ENCODE data around the gene ARID2. TPM values are rescaled to one million over a fixed set of nuclear protein-coding genes. Genes with fewer than 3 reads are reported as not detected.

Gene ARID2
- total and polyA plus RNA-seq, 5 donors from 2014 or later = 9.2 to 73.4 (median 13.2) TPM

- no peak overlapping the region for H3K4me3 ChIP-seq (ENCODE audit: low read depth, low read length)
- no peaks in the 10 kb centered on the region for H3K4me1 ChIP-seq (ENCODE audit: control insufficient read depth, insufficient read depth, low read length, poor library complexity, severe bottlenecking)
- Mint-ChIP-seq H3K27me3 (no peaks in the 10 kb centered on the region), H3K4me3 (no peak overlapping the region), H3K27ac (no peak overlapping the region), H3K36me3 (peaks cover 8% of the 10 kb centered on the region), H3K9me3 (peaks cover 0 to 2% (median 0%) of the 10 kb centered on the region in 7 donors), H3K4me1 (peaks cover 0 to 7% (median 5%) of the 10 kb centered on the region in 4 donors)
- H3K36me3 ChIP-seq (ENCODE audit: control insufficient read depth, insufficient read depth, low read length) = peaks cover 6% of the 10 kb centered on the region
- no peak for ATAC-seq (ENCODE audit: low read depth in 2 of 2)
- no peak for DNase-seq
- H3K9me3 ChIP-seq (ENCODE audit: control insufficient read depth in 2 of 2, low read length in 2 of 2) = no peaks in the 10 kb centered on the region
- no peak overlapping the region for H3K27ac ChIP-seq (ENCODE audit: insufficient read depth, low read length, poor library complexity, severe bottlenecking)
- no peaks in the 10 kb centered on the region for H3K27me3 ChIP-seq (ENCODE audit: control insufficient read depth, insufficient read depth, low read length)
Observed at GRCh38 chr12:45913631-45914030, 184.1 kb downstream of the ARID2 start.

- H3K4me1 Mint-ChIP-seq = peaks cover 0 to 7% (median 5%) of the 10 kb centered on the region in 4 donors
- H3K4me1 ChIP-seq (ENCODE audit: control insufficient read depth, insufficient read depth, low read length, poor library complexity, severe bottlenecking) = no peaks in the 10 kb centered on the region
- no peaks in the 10 kb centered on the region for H3K9me3 ChIP-seq (ENCODE audit: control insufficient read depth in 2 of 2, low read length in 2 of 2)
- H3K4me3 ChIP-seq (ENCODE audit: low read depth, low read length) = no peak overlapping the region
- no peaks in the 10 kb centered on the region for H3K27me3 ChIP-seq (ENCODE audit: control insufficient read depth, insufficient read depth, low read length)
- H3K36me3 ChIP-seq (ENCODE audit: control insufficient read depth, insufficient read depth, low read length) = peaks cover 10% of the 10 kb centered on the region
- no peaks in the 10 kb centered on the region for H3K27me3 Mint-ChIP-seq
- no peak overlapping the region for H3K27ac ChIP-seq (ENCODE audit: insufficient read depth, low read length, poor library complexity, severe bottlenecking)
- H3K27ac Mint-ChIP-seq = no peak overlapping the region
- H3K9me3 Mint-ChIP-seq = peaks cover 0 to 2% (median 0%) of the 10 kb centered on the region in 7 donors
- H3K4me3 Mint-ChIP-seq = no peak overlapping the region
- peaks cover 6% of the 10 kb centered on the region for H3K36me3 Mint-ChIP-seq
- no peak for DNase-seq
- ATAC-seq (ENCODE audit: low read depth in 2 of 2) = no peak
Observed at GRCh38 chr12:45914090-45914489, 184.6 kb downstream of the ARID2 start.

GRCh38 chr12:45915405-45915804, 185.9 kb downstream of the ARID2 start:
- H3K27me3 Mint-ChIP-seq = no peaks in the 10 kb centered on the region
- ATAC-seq (ENCODE audit: low read depth in 2 of 2) = no peak
- no peak overlapping the region for H3K4me3 ChIP-seq (ENCODE audit: low read depth, low read length)
- H3K27me3 ChIP-seq (ENCODE audit: control insufficient read depth, insufficient read depth, low read length) = no peaks in the 10 kb centered on the region
- peaks cover 0 to 6% (median 3%) of the 10 kb centered on the region in 4 donors for H3K4me1 Mint-ChIP-seq
- H3K9me3 ChIP-seq (ENCODE audit: control insufficient read depth in 2 of 2, low read length in 2 of 2) = no peaks in the 10 kb centered on the region
- no peaks in the 10 kb centered on the region for H3K36me3 Mint-ChIP-seq
- peak overlapping the region in 2 of 3 donors; percentile 45 to 50 for H3K27ac Mint-ChIP-seq
- H3K4me1 ChIP-seq (ENCODE audit: control insufficient read depth, insufficient read depth, low read length, poor library complexity, severe bottlenecking) = no peaks in the 10 kb centered on the region
- H3K36me3 ChIP-seq (ENCODE audit: control insufficient read depth, insufficient read depth, low read length) = peaks cover 20% of the 10 kb centered on the region
- H3K27ac ChIP-seq (ENCODE audit: insufficient read depth, low read length, poor library complexity, severe bottlenecking) = no peak overlapping the region
- DNase-seq = no peak
- H3K9me3 Mint-ChIP-seq = peaks cover 0 to 2% (median 0%) of the 10 kb centered on the region in 7 donors
- no peak overlapping the region for H3K4me3 Mint-ChIP-seq

GRCh38 chr12:45918818-45919217, 189.3 kb downstream of the ARID2 start:
- H3K4me3 ChIP-seq (ENCODE audit: low read depth, low read length) = no peak overlapping the region
- Mint-ChIP-seq H3K9me3 (peaks cover 0 to 2% (median 0%) of the 10 kb centered on the region in 7 donors), H3K4me3 (no peak overlapping the region), H3K27ac (no peak overlapping the region), H3K4me1 (peaks cover 0 to 3% (median 0%) of the 10 kb centered on the region in 4 donors), H3K27me3 (no peaks in the 10 kb centered on the region), H3K36me3 (peaks cover 15% of the 10 kb centered on the region)
- H3K27ac ChIP-seq (ENCODE audit: insufficient read depth, low read length, poor library complexity, severe bottlenecking) = no peak overlapping the region
- H3K27me3 ChIP-seq (ENCODE audit: control insufficient read depth, insufficient read depth, low read length) = no peaks in the 10 kb centered on the region
- H3K4me1 ChIP-seq (ENCODE audit: control insufficient read depth, insufficient read depth, low read length, poor library complexity, severe bottlenecking) = no peaks in the 10 kb centered on the region
- DNase-seq (no peak), ATAC-seq (ENCODE audit: low read depth in 2 of 2) (no peak)
- peaks cover 46% of the 10 kb centered on the region for H3K36me3 ChIP-seq (ENCODE audit: control insufficient read depth, insufficient read depth, low read length)
- no peaks in the 10 kb centered on the region for H3K9me3 ChIP-seq (ENCODE audit: control insufficient read depth in 2 of 2, low read length in 2 of 2)

- H3K36me3 ChIP-seq (ENCODE audit: control insufficient read depth, insufficient read depth, low read length) = peaks cover 89% of the 10 kb centered on the region
- no peak overlapping the region for H3K4me3 Mint-ChIP-seq
- H3K4me1 ChIP-seq (ENCODE audit: control insufficient read depth, insufficient read depth, low read length, poor library complexity, severe bottlenecking) = no peaks in the 10 kb centered on the region
- H3K4me3 ChIP-seq (ENCODE audit: low read depth, low read length) = no peak overlapping the region
- H3K27me3 Mint-ChIP-seq = no peaks in the 10 kb centered on the region
- no peaks in the 10 kb centered on the region for H3K9me3 ChIP-seq (ENCODE audit: control insufficient read depth in 2 of 2, low read length in 2 of 2)
- ATAC-seq (ENCODE audit: low read depth in 2 of 2) = no peak
- no peak for DNase-seq
- no peaks in the 10 kb centered on the region for H3K27me3 ChIP-seq (ENCODE audit: control insufficient read depth, insufficient read depth, low read length)
- H3K9me3 Mint-ChIP-seq = no peaks in the 10 kb centered on the region
- H3K27ac ChIP-seq (ENCODE audit: insufficient read depth, low read length, poor library complexity, severe bottlenecking) = no peak overlapping the region
- H3K27ac Mint-ChIP-seq = peak overlapping the region in 1 of 3 donors; percentile 34
- H3K4me1 Mint-ChIP-seq = peaks cover 0 to 15% (median 0%) of the 10 kb centered on the region in 4 donors
- H3K36me3 Mint-ChIP-seq = peaks cover 47% of the 10 kb centered on the region
Observed at GRCh38 chr12:45928309-45928708, 198.8 kb downstream of the ARID2 start.

- no peaks in the 10 kb centered on the region for H3K9me3 Mint-ChIP-seq
- H3K4me1 Mint-ChIP-seq = peaks cover 3 to 20% (median 8%) of the 10 kb centered on the region in 4 donors
- no peak overlapping the region for H3K4me3 Mint-ChIP-seq
- Histone ChIP-seq H3K9me3 (ENCODE audit: control insufficient read depth in 2 of 2, low read length in 2 of 2) (no peaks in the 10 kb centered on the region), H3K4me1 (ENCODE audit: control insufficient read depth, insufficient read depth, low read length, poor library complexity, severe bottlenecking) (no peaks in the 10 kb centered on the region), H3K27me3 (ENCODE audit: control insufficient read depth, insufficient read depth, low read length) (no peaks in the 10 kb centered on the region), H3K4me3 (ENCODE audit: low read depth, low read length) (no peak overlapping the region), H3K27ac (ENCODE audit: insufficient read depth, low read length, poor library complexity, severe bottlenecking) (no peak overlapping the region), H3K36me3 (ENCODE audit: control insufficient read depth, insufficient read depth, low read length) (peaks cover 70% of the 10 kb centered on the region)
- peaks cover 40% of the 10 kb centered on the region for H3K36me3 Mint-ChIP-seq
- H3K27ac Mint-ChIP-seq = no peak overlapping the region
- no peaks in the 10 kb centered on the region for H3K27me3 Mint-ChIP-seq
- DNase-seq (no peak), ATAC-seq (ENCODE audit: low read depth in 2 of 2) (no peak)
Observed at GRCh38 chr12:45930369-45930768, 200.9 kb downstream of the ARID2 start.

GRCh38 chr12:45933504-45933903, 204.0 kb downstream of the ARID2 start:
- Mint-ChIP-seq H3K27me3 (no peaks in the 10 kb centered on the region), H3K9me3 (no peaks in the 10 kb centered on the region), H3K36me3 (peaks cover 26% of the 10 kb centered on the region), H3K27ac (no peak overlapping the region), H3K4me1 (peaks cover 14 to 29% (median 21%) of the 10 kb centered on the region in 4 donors), H3K4me3 (no peak overlapping the region)
- Histone ChIP-seq H3K4me1 (ENCODE audit: control insufficient read depth, insufficient read depth, low read length, poor library complexity, severe bottlenecking) (no peaks in the 10 kb centered on the region), H3K4me3 (ENCODE audit: low read depth, low read length) (no peak overlapping the region), H3K9me3 (ENCODE audit: control insufficient read depth in 2 of 2, low read length in 2 of 2) (no peaks in the 10 kb centered on the region), H3K27me3 (ENCODE audit: control insufficient read depth, insufficient read depth, low read length) (no peaks in the 10 kb centered on the region), H3K36me3 (ENCODE audit: control insufficient read depth, insufficient read depth, low read length) (peaks cover 48% of the 10 kb centered on the region), H3K27ac (ENCODE audit: insufficient read depth, low read length, poor library complexity, severe bottlenecking) (no peak overlapping the region)
- DNase-seq = no peak
- ATAC-seq (ENCODE audit: low read depth in 2 of 2) = no peak

GRCh38 chr12:45934956-45935355, 205.4 kb downstream of the ARID2 start:
- Histone ChIP-seq H3K9me3 (ENCODE audit: control insufficient read depth in 2 of 2, low read length in 2 of 2) (no peaks in the 10 kb centered on the region), H3K4me1 (ENCODE audit: control insufficient read depth, insufficient read depth, low read length, poor library complexity, severe bottlenecking) (no peaks in the 10 kb centered on the region), H3K27ac (ENCODE audit: insufficient read depth, low read length, poor library complexity, severe bottlenecking) (no peak overlapping the region), H3K36me3 (ENCODE audit: control insufficient read depth, insufficient read depth, low read length) (peaks cover 36% of the 10 kb centered on the region), H3K4me3 (ENCODE audit: low read depth, low read length) (no peak overlapping the region), H3K27me3 (ENCODE audit: control insufficient read depth, insufficient read depth, low read length) (no peaks in the 10 kb centered on the region)
- ATAC-seq (ENCODE audit: low read depth in 2 of 2) (no peak), DNase-seq (no peak)
- H3K9me3 Mint-ChIP-seq = no peaks in the 10 kb centered on the region
- H3K27me3 Mint-ChIP-seq = no peaks in the 10 kb centered on the region
- peaks cover 19 to 31% (median 25%) of the 10 kb centered on the region in 4 donors for H3K4me1 Mint-ChIP-seq
- H3K27ac Mint-ChIP-seq = no peak overlapping the region
- H3K4me3 Mint-ChIP-seq = no peak overlapping the region
- H3K36me3 Mint-ChIP-seq = peaks cover 30% of the 10 kb centered on the region

Measured in CD4-positive, CD25-positive, alpha-beta regulatory T cell (primary cell).